Cerebellar cortex (tissue), 1 donor: ENCODE results near the gene SLC35E1.
"Not testable (repeated sequence)": the region's sequence is repeated elsewhere in the genome, so short reads cannot be mapped to it uniquely, and the experiment has no call there.

Experiments used
- DNase-seq: peaks from one replicate; pipeline ENCODE4 v3.0.0-alpha.2; 2015; ENCODE audit warnings: low spot score

Gene SLC35E1

GRCh38 chr19:16581145-16581970, 9.1 kb upstream of the SLC35E1 start:
- DNase-seq: no peak

DNA sequence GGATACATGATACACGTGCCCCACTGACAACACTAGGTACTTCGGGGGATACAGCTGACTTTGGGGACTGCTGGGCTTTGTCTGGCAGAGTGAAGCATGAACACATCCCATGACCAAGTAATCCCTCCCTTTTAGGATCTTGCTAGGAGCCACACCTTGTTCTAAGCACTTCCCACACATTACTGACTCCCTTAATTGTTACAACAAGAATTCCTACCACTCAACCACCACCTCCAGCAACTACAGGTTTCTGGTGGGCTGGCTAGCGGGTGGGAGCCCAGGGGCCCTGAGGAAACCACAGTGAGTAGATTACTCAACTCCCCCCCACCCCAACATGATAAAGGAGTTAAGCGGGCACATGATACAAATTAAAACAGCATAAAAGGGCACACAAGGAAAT, 7.2 kb upstream of the SLC35E1 start:
- no peak for DNase-seq

DNA sequence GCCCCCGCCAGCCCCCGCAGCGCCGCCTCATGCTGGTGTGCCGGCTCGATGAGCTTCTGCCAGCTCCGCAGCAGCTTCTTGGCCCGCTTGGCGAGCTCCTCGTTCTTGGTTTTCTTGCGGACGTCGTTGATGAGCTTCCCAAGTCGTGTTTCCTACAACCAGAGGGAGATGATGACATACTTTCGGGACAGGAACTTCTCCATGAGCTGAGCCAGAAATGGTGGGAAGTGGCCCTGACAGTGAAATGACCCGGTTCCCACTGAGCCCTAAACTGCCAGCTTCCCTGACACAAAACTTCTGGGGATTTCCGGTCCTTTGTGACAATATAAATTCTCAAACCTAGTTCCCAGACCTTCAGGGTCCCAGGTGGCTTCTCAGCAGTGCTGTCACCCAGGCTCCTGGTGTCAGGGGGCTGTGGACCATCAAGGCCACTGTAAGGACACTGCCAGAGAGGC, 5.3 kb upstream of the SLC35E1 start:
- DNase-seq: no peak

GRCh38 chr19:16576690-16577530, 4.7 kb upstream of the SLC35E1 start:
- no peak for DNase-seq

- DNase-seq: no peak
These were observed 3.9 kb upstream of the SLC35E1 start for GRCh38 chr19:16575861-16576689.

DNA sequence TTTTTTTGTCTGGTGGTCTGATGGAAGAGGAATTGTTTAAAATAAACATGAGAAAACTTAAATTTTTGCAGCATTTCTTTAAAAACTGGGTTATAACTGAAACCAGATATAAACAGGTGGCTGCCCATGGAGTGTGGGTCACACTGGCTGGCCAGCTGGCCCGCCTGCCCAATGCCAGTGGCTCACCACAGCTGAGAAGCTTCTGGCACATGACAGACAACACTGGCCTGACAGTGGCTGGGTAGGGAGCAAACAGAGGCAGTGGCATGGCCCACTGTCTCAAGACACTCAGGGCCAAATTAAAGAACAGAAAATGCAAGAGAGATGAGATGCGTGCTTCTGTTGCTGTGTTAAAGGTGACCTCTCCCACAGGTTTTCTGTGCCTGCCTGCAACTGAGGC, 3.1 kb upstream of the SLC35E1 start:
- DNase-seq: no peak

- DNase-seq: no peak
These were observed 1.7 kb upstream of the SLC35E1 start for GRCh38 chr19:16573925-16574324.

- DNase-seq: no peak
These were observed 1.1 kb upstream of the SLC35E1 start for GRCh38 chr19:16573296-16573695.

- no peak for DNase-seq
These were observed 338 bp downstream of the SLC35E1 start for GRCh38 chr19:16571822-16572331.

GRCh38 chr19:16571283-16571682, 932 bp downstream of the SLC35E1 start:
- DNase-seq: no peak

DNA sequence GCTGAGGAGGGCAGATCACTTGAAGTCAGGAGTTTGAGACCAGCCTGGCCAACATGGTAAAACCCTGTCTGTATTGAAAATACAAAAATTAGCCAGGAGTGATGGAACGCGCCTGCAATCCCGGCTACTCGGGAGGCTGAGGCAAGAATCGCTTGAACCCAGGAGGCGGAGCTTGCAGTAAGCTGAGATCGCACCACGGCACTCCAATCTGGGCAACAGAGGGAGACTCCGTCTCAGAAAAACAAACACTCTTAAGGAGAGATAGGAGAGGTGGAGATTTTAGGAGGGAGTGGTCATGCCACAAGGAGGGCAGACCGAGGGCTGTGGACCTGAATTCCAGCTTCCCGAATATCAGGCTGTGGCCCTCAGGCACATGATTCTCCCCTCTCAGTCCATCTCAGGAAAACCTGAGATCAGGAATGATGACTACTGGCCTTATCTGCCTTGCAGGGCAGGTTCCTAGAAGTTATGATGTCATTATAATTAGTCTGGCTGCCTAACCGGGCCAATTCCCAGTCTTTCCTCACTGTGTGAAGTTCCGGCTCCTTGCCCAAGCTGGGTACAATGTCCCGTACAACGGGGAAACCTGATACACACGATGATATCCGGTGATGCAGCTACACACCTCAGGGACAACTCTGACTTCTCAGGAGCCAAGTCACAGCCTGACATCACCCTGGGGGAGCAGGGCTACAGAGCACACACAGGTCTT, 2.5 kb downstream of the SLC35E1 start:
- no peak for DNase-seq

DNA sequence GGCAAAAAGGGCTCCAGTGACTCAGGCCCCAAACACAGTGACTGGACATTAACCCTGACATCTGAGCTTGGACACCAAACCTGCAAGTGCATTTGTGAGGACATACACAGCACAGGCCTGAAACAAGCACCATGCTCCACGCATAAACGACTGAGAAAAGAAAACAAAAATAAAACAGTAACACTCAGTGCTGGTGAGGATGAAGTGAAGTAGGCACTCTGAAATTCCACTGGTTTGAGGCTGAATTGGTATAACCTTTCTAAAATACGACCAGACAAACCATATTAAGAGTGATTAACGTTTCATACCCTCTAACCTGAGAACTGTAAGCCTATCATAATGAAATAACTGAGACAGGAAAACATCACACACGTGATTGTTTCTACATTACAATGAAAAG, 5.5 kb downstream of the SLC35E1 start:
- no peak for DNase-seq

DNA sequence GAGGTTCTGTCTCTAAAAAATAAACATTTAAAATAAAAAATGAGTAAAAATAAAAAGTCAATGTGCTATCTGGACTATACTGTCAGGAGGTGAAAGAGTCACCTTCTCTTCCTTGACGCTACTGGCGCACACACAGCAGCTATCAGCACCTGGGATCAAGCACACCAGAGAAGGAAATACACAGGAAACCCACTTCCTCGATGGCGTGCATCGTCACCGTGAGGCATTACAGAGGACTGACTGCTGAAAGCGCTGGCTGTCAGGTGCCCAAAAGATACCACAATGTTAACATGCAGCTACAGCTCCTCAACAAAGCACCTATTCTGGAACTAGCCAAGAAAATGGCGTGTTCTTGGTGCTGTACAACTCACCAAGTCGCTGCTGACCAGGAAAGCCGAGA, 6.1 kb downstream of the SLC35E1 start:
- no peak for DNase-seq

DNA sequence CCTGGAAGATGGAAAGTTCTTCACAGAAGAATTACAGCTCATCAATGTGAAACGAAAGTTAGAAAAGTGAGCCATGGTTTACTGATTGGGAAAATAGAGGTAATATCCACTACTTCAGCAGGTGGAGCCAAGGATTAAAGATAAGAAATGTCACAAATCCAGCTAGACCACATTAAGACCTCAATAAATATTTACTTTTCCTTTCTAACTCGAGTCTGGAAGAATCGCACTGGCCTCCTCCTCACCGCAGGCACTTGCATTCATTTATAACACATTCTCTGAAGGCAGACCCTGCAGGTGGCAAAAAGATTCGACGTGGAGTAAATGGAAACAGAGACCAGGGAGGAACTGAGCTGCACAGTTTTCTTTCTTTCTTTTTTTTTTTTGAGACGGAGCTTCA, 7.4 kb downstream of the SLC35E1 start:
- no peak for DNase-seq

- DNase-seq: no peak
These were observed 9.6 kb downstream of the SLC35E1 start for GRCh38 chr19:16562608-16563025.

GRCh38 chr19:16561382-16561781, 10.8 kb downstream of the SLC35E1 start:
- DNase-seq: peak; percentile 85

DNA sequence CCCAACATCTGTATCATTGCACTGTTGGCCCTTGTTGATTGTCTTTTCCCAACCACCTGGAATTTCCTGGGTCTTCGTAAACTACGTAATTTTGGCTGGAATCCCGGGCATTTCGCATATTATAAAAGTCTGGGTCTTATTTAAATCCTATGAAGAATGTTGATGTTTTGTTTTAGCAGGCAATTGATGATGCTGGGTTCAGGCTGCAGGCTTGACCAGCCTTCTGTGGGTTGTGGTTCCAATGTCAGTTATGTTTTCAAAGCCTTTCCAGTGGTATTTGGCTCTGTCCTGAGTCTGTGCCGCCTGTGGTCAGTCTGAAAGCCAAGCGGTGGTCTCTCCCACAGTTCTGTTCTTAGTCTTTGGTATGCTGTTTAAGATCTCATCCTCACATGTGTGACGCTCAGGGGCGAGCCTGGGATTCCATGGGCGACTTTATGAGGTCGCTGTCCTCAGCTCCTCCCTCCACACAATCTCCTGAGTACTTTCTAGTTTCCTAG, 12.4 kb downstream of the SLC35E1 start:
- no peak for DNase-seq

- no peak for DNase-seq
These were observed 17.4 kb downstream of the SLC35E1 start for GRCh38 chr19:16554776-16555175.

DNA sequence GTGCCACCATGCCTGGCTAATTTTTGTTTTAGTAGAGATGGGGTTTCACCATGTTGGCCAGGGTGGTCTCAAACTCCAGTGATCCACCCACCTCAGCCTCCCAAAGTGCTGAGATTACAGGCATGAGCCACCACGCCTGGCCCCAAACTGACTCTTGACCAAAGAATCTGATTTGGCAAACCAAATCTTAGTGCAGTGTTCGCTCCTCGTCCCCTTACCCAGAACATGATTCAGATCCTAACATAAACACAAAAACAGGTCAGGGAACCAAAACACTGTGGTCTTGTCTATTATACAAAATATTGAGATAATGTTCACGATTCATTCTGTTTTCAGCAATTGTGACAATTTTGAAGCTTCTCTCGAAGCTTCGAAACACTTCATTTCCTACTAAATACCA, 20.3 kb downstream of the SLC35E1 start:
- not testable (repeated sequence) for DNase-seq

GRCh38 chr19:16548956-16549355, 23.3 kb downstream of the SLC35E1 start:
- DNase-seq: no peak
